HCT116 (cell line): Measurements from ENCODE around the gene GATAD2A. TPM values are rescaled to one million over a fixed set of nuclear protein-coding genes. Genes with fewer than 3 reads are reported as not detected.

Experiments
- ATAC-seq: fragments of 200-7000 bp; cut with Tn5 transposase; 2 replicates; pipeline ENCODE4 v1.9.1; 2020; ENCODE audit warnings: mild to moderate bottlenecking, moderate library complexity
- BruUV-seq: library from RNA; stranded (reverse); fragments of 400-500 nt; replicated peaks from 2 replicates; lab custom pipeline; 2021; lab: Mats Ljungman, UMichigan
- CTCF ChIA-PET: fragments of 300-600 bp; sonication (Branson Sonifier 250); formaldehyde crosslinking; loops from one replicate; lab custom pipeline; 2021; ENCODE audit warnings: antibody characterized with exemption; lab: Charles Lee
- POLR2A ChIA-PET: fragments of 300-600, 350-600 bp; sonication (Branson Sonifier 250); formaldehyde crosslinking; loops from one replicate; lab custom pipeline; 2021; ENCODE audit warnings: antibody characterized with exemption; lab: Charles Lee
- RAD21 ChIA-PET, 2 experiments: fragments of 300-600 bp; sonication (Branson Sonifier 250); formaldehyde crosslinking; loops; one replicate each; lab custom pipeline; 2023; ENCODE audit warnings: low total read pairs in 2 of 2; ENCODE audit not compliant: uncharacterized antibody in 2 of 2, unreplicated experiment in 2 of 2, low non-redundant PET in 1 of 2; lab: Charles Lee
- DNase-seq: peaks from one replicate; pipeline ENCODE4 v3.0.0-alpha.2; 2010; ENCODE audit warnings: low read depth, low spot score
- H2AFZ ChIP-seq: fragments of 200-600 bp; shearing (Covaris generic), sonication (generic); 2 replicates; pipeline ENCODE4 v1.6.1; 2017; ENCODE audit warnings: low read depth, mixed run types, mixed read lengths, antibody characterized with exemption, low read length; ENCODE audit not compliant: poor library complexity, severe bottlenecking
- H3K27ac ChIP-seq: 2 replicates; pipeline ENCODE4 v1.5.1; 2012; ENCODE audit warnings: low read depth, low read length
- H3K27me3 ChIP-seq: fragments of 200-600 bp; sonication (generic); 2 replicates; pipeline ENCODE4 v1.6.1; 2016; ENCODE audit warnings: mixed run types, low read length, mixed read lengths; ENCODE audit not compliant: insufficient read depth
- H3K36me3 ChIP-seq, 2 experiments: fragments of 200-500 bp in 1 of 2; fragments of 200-600 bp in 1 of 2; sonication (Bioruptor generic) in 1 of 2; sonication (generic) in 1 of 2; 2 replicates each; pipeline versions ENCODE4 v1.5.1 to v1.6.1; 2014 to 2016; ENCODE audit warnings: low read length in 2 of 2, inconsistent platforms in 1 of 2, mixed read lengths in 1 of 2, mixed run types in 1 of 2; ENCODE audit not compliant: insufficient read depth in 2 of 2, control insufficient read depth in 1 of 2
- H3K4me1 ChIP-seq, 2 experiments: fragments of 200-600 bp in 1 of 2; sonication (generic) in 1 of 2; 2 replicates each; pipeline versions ENCODE4 v1.5.1 to v1.6.1; 2012 to 2017; ENCODE audit warnings: low read length in 2 of 2, inconsistent platforms in 1 of 2, mild to moderate bottlenecking in 1 of 2, mixed read lengths in 1 of 2, mixed run types in 1 of 2, moderate library complexity in 1 of 2; ENCODE audit not compliant: insufficient read depth in 2 of 2, control insufficient read depth in 1 of 2
- H3K4me2 ChIP-seq: fragments of 200-600 bp; sonication (generic); 2 replicates; pipeline ENCODE4 v1.6.1; 2017; ENCODE audit warnings: mixed run types, low read length, mixed read lengths
- H3K4me3 ChIP-seq, 2 experiments: fragments of 200-600 bp in 1 of 2; sonication (generic) in 1 of 2; replicated peaks in 1 of 2; 2 replicates each; pipeline ENCODE4 v1.5.1; 2011 to 2016; ENCODE audit warnings: low read length in 2 of 2, control low read depth in 1 of 2, low read depth in 1 of 2, mild to moderate bottlenecking in 1 of 2, mixed read lengths in 1 of 2, mixed run types in 1 of 2
- H3K79me2 ChIP-seq: fragments of 200-600 bp; sonication (generic); 2 replicates; pipeline ENCODE4 v1.6.1; 2017; ENCODE audit warnings: mild to moderate bottlenecking, mixed run types, low read length, moderate library complexity, mixed read lengths; ENCODE audit not compliant: insufficient read depth
- H3K9ac ChIP-seq: fragments of 200-600 bp; sonication (generic); 2 replicates; pipeline ENCODE4 v1.6.1; 2016; ENCODE audit warnings: low read length, mixed read lengths
- H3K9me2 ChIP-seq: fragments of 200-600 bp; sonication (generic), shearing (Covaris generic); 2 replicates; pipeline ENCODE4 v1.6.1; 2017; ENCODE audit warnings: mixed run types, mild to moderate bottlenecking, moderate library complexity; ENCODE audit not compliant: insufficient read depth
- H3K9me3 ChIP-seq, 2 experiments: fragments of 200-500 bp in 1 of 2; fragments of 200-600 bp in 1 of 2; sonication (Bioruptor generic) in 1 of 2; sonication (generic) in 1 of 2; 2 replicates each; pipeline ENCODE4 v1.6.1; 2014 to 2017; ENCODE audit warnings: low read length in 2 of 2, mixed read lengths in 2 of 2, inconsistent platforms in 1 of 2, low read depth in 1 of 2, mild to moderate bottlenecking in 1 of 2, mixed run types in 1 of 2, moderate library complexity in 1 of 2; ENCODE audit not compliant: control insufficient read depth in 1 of 2, insufficient read depth in 1 of 2
- H4K20me1 ChIP-seq: fragments of 200-600 bp; sonication (generic), shearing (Covaris generic); 2 replicates; pipeline ENCODE4 v1.6.1; 2017; ENCODE audit warnings: mixed run types, mild to moderate bottlenecking, moderate library complexity; ENCODE audit not compliant: insufficient read depth
- CBX3 ChIP-seq: IDR thresholded peaks from 2 replicates; pipeline ENCODE4 v1.6.1; 2012; ENCODE audit warnings: low read depth
- CEBPB ChIP-seq: IDR thresholded peaks from 2 replicates; pipeline ENCODE4 v1.6.1; 2012; ENCODE audit warnings: low read depth
- EGR1 ChIP-seq: IDR thresholded peaks from 2 replicates; pipeline ENCODE4 v1.6.1; 2012; ENCODE audit warnings: low read depth
- ELF1 ChIP-seq: IDR thresholded peaks from 2 replicates; pipeline ENCODE4 v1.6.1; 2012; ENCODE audit warnings: low read depth, borderline replicate concordance
- FOSL1 ChIP-seq: IDR thresholded peaks from 2 replicates; pipeline ENCODE4 v1.6.1; 2012; ENCODE audit warnings: low read depth
- JUND ChIP-seq: IDR thresholded peaks from 2 replicates; pipeline ENCODE4 v1.6.1; 2012
- MAX ChIP-seq: IDR thresholded peaks from 2 replicates; pipeline ENCODE4 v1.6.1; 2012
- POLR2AphosphoS5 ChIP-seq: IDR thresholded peaks from 2 replicates; pipeline ENCODE4 v1.6.1; 2011; ENCODE audit warnings: mild to moderate bottlenecking, low read depth, low read length, moderate library complexity
- RAD21 ChIP-seq: IDR thresholded peaks from 2 replicates; pipeline ENCODE4 v1.6.1; 2012; ENCODE audit warnings: low read depth, mild to moderate bottlenecking
- SIN3A ChIP-seq: IDR thresholded peaks from 2 replicates; pipeline ENCODE4 v1.6.1; 2012; ENCODE audit warnings: low read depth
- SP1 ChIP-seq: IDR thresholded peaks from 2 replicates; pipeline ENCODE4 v1.6.1; 2012; ENCODE audit warnings: low read depth
- SRF ChIP-seq: IDR thresholded peaks from 2 replicates; pipeline ENCODE4 v1.6.1; 2012; ENCODE audit warnings: low read depth
- TCF7L2 ChIP-seq: IDR thresholded peaks from 2 replicates; pipeline ENCODE4 v1.7.0; 2011; ENCODE audit warnings: borderline replicate concordance, inconsistent platforms; ENCODE audit not compliant: insufficient read depth, insufficient read length; ENCODE audit errors: extremely low read depth
- YY1 ChIP-seq: IDR thresholded peaks from 2 replicates; pipeline ENCODE4 v1.6.1; 2011; ENCODE audit warnings: low read length, low read depth, moderate library complexity, mild to moderate bottlenecking; ENCODE audit not compliant: insufficient replicate concordance; ENCODE audit errors: extremely low read depth
- intact Hi-C: fragments of 100-400 bp; cut with micrococcal nuclease; formaldehyde crosslinking; loops from 2 replicates; pipeline ENCODE4 v1.10.0; 2022
- total RNA-seq: library from RNA; stranded (reverse); gene quantifications from one replicate; pipeline ENCODE4 v1.2.1, GENCODE V29; 2021; ENCODE audit not compliant: unreplicated experiment
- TF ChIP-seq, protein P1 (sequence below): IDR thresholded peaks from 2 replicates; pipeline ENCODE4 v1.6.1; 2012; ENCODE audit warnings: low read depth
- TF ChIP-seq, protein P2 (sequence below): IDR thresholded peaks from 2 replicates; pipeline ENCODE4 v1.6.1; 2011; ENCODE audit warnings: mild to moderate bottlenecking, low read length, moderate library complexity; ENCODE audit not compliant: insufficient replicate concordance; ENCODE audit errors: extremely low read depth

The GATAD2A gene
- total RNA-seq, 1 experiment from 2014 or later = 130 TPM

DNA sequence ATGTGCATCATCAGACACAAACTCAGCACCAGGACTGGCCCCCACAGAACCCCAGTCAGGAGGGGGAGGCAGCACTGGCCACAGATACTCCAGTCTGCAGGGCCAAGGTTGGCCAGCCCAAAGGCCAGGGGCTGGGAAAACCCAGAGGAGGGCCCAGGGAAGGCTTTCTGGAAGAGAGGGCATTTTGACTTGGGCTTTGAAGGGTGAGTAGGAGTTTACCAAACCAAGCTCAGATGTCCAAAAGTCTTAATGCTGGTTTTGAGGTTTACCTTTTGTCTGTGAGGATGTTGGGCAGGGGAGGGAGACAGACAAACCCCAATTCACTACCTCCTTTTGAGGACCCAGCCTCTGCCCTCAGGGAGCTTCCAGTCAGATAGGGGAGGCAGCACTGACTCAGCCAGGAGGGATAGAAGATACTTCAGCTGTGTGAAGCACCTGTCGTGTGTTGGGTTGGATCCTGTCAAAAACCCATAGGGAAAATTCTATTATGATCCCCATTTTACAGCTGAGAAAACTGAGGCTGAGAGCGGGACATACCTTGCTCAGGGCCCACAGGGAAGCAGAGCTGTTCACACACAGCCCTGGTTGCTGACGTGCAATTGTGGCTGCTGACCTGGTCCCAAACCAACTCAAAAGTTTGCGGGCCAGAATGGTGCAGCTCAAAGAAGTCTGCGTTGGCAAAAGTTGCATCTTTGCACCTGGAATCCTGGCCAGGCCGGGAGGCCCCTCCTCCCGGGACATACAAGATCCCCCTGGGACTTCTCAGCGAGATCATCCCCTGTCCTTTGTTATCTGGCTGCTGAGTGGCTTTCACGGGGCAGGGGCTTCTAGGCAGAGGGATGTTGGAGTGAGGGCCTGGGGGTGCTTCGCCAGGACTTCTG is 145.7 kb downstream of the GATAD2A start:
- no TSS peak for BruUV-seq

More for the DNA sequence above, 145.7 kb downstream of the GATAD2A start:
- no peak for ATAC-seq
- H4K20me1 ChIP-seq = no peaks in the 10 kb centered on the region
- no peaks in the 10 kb centered on the region for H3K4me1 ChIP-seq
- no peak for DNase-seq
- H2AFZ ChIP-seq = no peak overlapping the region
- H3K79me2 ChIP-seq = no peaks in the 10 kb centered on the region
- H3K4me2 ChIP-seq = no peak overlapping the region
- CTCF ChIA-PET = interaction anchor here (2.3 to 4.9 kb wide), 2 partner anchors 11 to 19 kb away, joined by 14 to 52 read pairs; no protein-coding TSS in a partner anchor
- TF ChIP-seq CBX3 (no peak), SRF (no peak), POLR2AphosphoS5 (no peak), RAD21 (no peak), SIN3A (no peak), JUND (no peak), CEBPB (no peak), TCF7L2 (no peak), MAX (no peak), ELF1 (no peak), EGR1 (no peak), SP1 (no peak), YY1 (no peak), FOSL1 (no peak)
- TF ChIP-seq, protein P1, sequence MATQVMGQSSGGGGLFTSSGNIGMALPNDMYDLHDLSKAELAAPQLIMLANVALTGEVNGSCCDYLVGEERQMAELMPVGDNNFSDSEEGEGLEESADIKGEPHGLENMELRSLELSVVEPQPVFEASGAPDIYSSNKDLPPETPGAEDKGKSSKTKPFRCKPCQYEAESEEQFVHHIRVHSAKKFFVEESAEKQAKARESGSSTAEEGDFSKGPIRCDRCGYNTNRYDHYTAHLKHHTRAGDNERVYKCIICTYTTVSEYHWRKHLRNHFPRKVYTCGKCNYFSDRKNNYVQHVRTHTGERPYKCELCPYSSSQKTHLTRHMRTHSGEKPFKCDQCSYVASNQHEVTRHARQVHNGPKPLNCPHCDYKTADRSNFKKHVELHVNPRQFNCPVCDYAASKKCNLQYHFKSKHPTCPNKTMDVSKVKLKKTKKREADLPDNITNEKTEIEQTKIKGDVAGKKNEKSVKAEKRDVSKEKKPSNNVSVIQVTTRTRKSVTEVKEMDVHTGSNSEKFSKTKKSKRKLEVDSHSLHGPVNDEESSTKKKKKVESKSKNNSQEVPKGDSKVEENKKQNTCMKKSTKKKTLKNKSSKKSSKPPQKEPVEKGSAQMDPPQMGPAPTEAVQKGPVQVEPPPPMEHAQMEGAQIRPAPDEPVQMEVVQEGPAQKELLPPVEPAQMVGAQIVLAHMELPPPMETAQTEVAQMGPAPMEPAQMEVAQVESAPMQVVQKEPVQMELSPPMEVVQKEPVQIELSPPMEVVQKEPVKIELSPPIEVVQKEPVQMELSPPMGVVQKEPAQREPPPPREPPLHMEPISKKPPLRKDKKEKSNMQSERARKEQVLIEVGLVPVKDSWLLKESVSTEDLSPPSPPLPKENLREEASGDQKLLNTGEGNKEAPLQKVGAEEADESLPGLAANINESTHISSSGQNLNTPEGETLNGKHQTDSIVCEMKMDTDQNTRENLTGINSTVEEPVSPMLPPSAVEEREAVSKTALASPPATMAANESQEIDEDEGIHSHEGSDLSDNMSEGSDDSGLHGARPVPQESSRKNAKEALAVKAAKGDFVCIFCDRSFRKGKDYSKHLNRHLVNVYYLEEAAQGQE = no peak
- TF ChIP-seq, protein P2, sequence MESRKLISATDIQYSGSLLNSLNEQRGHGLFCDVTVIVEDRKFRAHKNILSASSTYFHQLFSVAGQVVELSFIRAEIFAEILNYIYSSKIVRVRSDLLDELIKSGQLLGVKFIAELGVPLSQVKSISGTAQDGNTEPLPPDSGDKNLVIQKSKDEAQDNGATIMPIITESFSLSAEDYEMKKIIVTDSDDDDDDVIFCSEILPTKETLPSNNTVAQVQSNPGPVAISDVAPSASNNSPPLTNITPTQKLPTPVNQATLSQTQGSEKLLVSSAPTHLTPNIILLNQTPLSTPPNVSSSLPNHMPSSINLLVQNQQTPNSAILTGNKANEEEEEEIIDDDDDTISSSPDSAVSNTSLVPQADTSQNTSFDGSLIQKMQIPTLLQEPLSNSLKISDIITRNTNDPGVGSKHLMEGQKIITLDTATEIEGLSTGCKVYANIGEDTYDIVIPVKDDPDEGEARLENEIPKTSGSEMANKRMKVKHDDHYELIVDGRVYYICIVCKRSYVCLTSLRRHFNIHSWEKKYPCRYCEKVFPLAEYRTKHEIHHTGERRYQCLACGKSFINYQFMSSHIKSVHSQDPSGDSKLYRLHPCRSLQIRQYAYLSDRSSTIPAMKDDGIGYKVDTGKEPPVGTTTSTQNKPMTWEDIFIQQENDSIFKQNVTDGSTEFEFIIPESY = no peak
- H3K9me3 ChIP-seq = no peaks in the 10 kb centered on the region
- no peaks in the 10 kb centered on the region for H3K9me2 ChIP-seq
- H3K4me3 ChIP-seq = no peak overlapping the region
- H3K9ac ChIP-seq = no peak overlapping the region
- H3K27me3 ChIP-seq = no peaks in the 10 kb centered on the region
- no peak overlapping the region; the same call in 1 of the 2 replicates for H3K27ac ChIP-seq
- intact Hi-C loops = no loop called here
- POLR2A ChIA-PET = no interaction called here
- RAD21 ChIA-PET = interaction anchor here in 1 of 2 experiments (0.6 kb wide), 1 partner anchor 78 kb away, joined by 3 read pairs; no protein-coding TSS in a partner anchor
- H3K36me3 ChIP-seq = no peaks in the 10 kb centered on the region
